Gastrocnemius medialis (tissue), 4 donors: Measurements from ENCODE around the gene DAG1.

Experiments used
- CTCF ChIP-seq, 5 experiments: fragments of 450-650 bp in 3 of 5; fragments of 200-600 bp in 2 of 5; sonication (generic) in 2 of 5; IDR thresholded peaks in 4 of 5; conservative IDR thresholded peaks in 1 of 5; 1 replicate in 4 of 5; 2 replicates in 1 of 5; pipeline ENCODE4 v1.5.1; 2016 to 2019; ENCODE audit warnings: antibody characterized with exemption in 5 of 5, mild to moderate bottlenecking in 3 of 5, moderate library complexity in 3 of 5
- POLR2A ChIP-seq, 2 donors: fragments of 450-650 bp; IDR thresholded peaks; one replicate each; pipeline ENCODE4 v1.6.1; 2017; ENCODE audit warnings: antibody characterized with exemption in 2 of 2, mild to moderate bottlenecking in 2 of 2, moderate library complexity in 2 of 2

GRCh38 chr3:49461443-49462171, 8.5 kb upstream of the DAG1 start:
- TF ChIP-seq CTCF (IDR thresholded peaks at IDR 0.05 in 4 of 5, conservative IDR thresholded peaks at IDR 0.05 in 1 of 5) (no peak), POLR2A (IDR thresholded peaks at IDR 0.05) (no peak)
